Tibial nerve (tissue), 4 donors: ENCODE results near the gene CEP97. TPM values are rescaled to one million over a fixed set of nuclear protein-coding genes. Genes with fewer than 3 reads are reported as not detected.
"Not testable (repeated sequence)": the region's sequence is repeated elsewhere in the genome, so short reads cannot be mapped to it uniquely, and the experiment has no call there.

Source experiments
- DNase-seq, 2 donors: peaks; one replicate each; pipeline ENCODE4 v3.0.0-alpha.2; 2019; ENCODE audit warnings: low spot score in 2 of 2
- H3K27ac ChIP-seq, 4 donors: fragments of 200-600 bp; sonication (generic) in 3 of 4; one replicate each; pipeline ENCODE4 v1.5.1; 2017 to 2019; ENCODE audit warnings: mild to moderate bottlenecking in 1 of 4
- H3K27me3 ChIP-seq, 2 donors: fragments of 200-600 bp; sonication (generic) in 1 of 2; one replicate each; pipeline versions ENCODE4 v1.5.1 to v1.6.0; 2017 to 2019
- H3K36me3 ChIP-seq, 3 donors: fragments of 200-600 bp; sonication (generic); one replicate each; pipeline ENCODE4 v1.5.1; 2018 to 2019
- H3K4me1 ChIP-seq, 4 donors: fragments of 200-600 bp; sonication (generic) in 3 of 4; one replicate each; pipeline ENCODE4 v1.5.1; 2017 to 2019
- H3K4me3 ChIP-seq, 4 donors: fragments of 200-600 bp; sonication (generic) in 3 of 4; one replicate each; pipeline ENCODE4 v1.5.1; 2017 to 2019; ENCODE audit warnings: mild to moderate bottlenecking in 1 of 4, moderate library complexity in 1 of 4
- H3K9me3 ChIP-seq, 4 donors: fragments of 200-600 bp; sonication (generic) in 3 of 4; one replicate each; pipeline ENCODE4 v1.5.1; 2017 to 2019
- CTCF ChIP-seq, 5 experiments: fragments of 200-600 bp in 3 of 5; fragments of 450-650 bp in 2 of 5; sonication (generic) in 3 of 5; IDR thresholded peaks; one replicate each; pipeline ENCODE4 v1.5.1; 2016 to 2019; ENCODE audit warnings: antibody characterized with exemption in 5 of 5, mild to moderate bottlenecking in 3 of 5, moderate library complexity in 2 of 5
- EP300 ChIP-seq, 2 donors: sonication (generic); formaldehyde crosslinking; IDR thresholded peaks; one replicate each; pipeline ENCODE4 v1.6.1; 2017; ENCODE audit warnings: antibody characterized with exemption in 2 of 2, mild to moderate bottlenecking in 1 of 2
- POLR2A ChIP-seq, 2 donors: fragments of 450-650 bp; IDR thresholded peaks; one replicate each; pipeline ENCODE4 v1.6.1; 2017; ENCODE audit warnings: antibody characterized with exemption in 2 of 2, mild to moderate bottlenecking in 2 of 2, moderate library complexity in 2 of 2
- WGBS, 2 donors: methylation state at CpG; one replicate each; pipeline ENCODE4 v1.1.5; 2018; 5-methylcytosine and 5-hydroxymethylcytosine counted together
- total RNA-seq, 4 donors: library from RNA; depleted of rRNA; stranded (reverse); fragments of >200 nt; gene quantifications; one replicate each; pipeline ENCODE4 v1.1.0, GENCODE V29; 2016

Gene CEP97
- total RNA-seq, 4 donors from 2014 or later, result 11.2 to 20.8 (median 14.1) TPM

GRCh38 chr3:101687142-101687931 is 37.1 kb upstream of the CEP97 start:
- Histone ChIP-seq H3K4me3 (peak overlapping the region; percentile 56 to 70 (median 64)), H3K27me3 (no peaks in the 10 kb centered on the region), H3K27ac (peak overlapping the region; percentile 85 to 95 (median 92)), H3K4me1 (peaks cover 3 to 45% (median 26%) of the 10 kb centered on the region in 4 donors), H3K36me3 (peaks cover 0 to 34% (median 3%) of the 10 kb centered on the region in 3 donors), H3K9me3 (no peaks in the 10 kb centered on the region)
- TF ChIP-seq CTCF (IDR thresholded peaks at IDR 0.05) (no peak), POLR2A (IDR thresholded peaks at IDR 0.05) (no peak), EP300 (IDR thresholded peaks at IDR 0.05) (no peak)
- 48 to 60% methylated on average over 25 of the region's 25 CpGs for WGBS, 2 donors
- DNase-seq, result no peak

- WGBS, 2 donors, result 84 to 88% methylated on average over 2 of the region's 2 CpGs
- TF ChIP-seq EP300 (IDR thresholded peaks at IDR 0.05) (no peak), POLR2A (IDR thresholded peaks at IDR 0.05) (no peak), CTCF (IDR thresholded peaks at IDR 0.05) (no peak)
- Histone ChIP-seq H3K27me3 (no peaks in the 10 kb centered on the region), H3K27ac (peak overlapping the region in 1 of 4 donors; percentile 1), H3K4me3 (no peak overlapping the region), H3K36me3 (peaks cover 0 to 15% (median 3%) of the 10 kb centered on the region in 3 donors), H3K9me3 (no peaks in the 10 kb centered on the region), H3K4me1 (peaks cover 3 to 27% (median 16%) of the 10 kb centered on the region in 4 donors)
- no peak for DNase-seq
These were observed 35.1 kb upstream of the CEP97 start for GRCh38 chr3:101689286-101689685.

- Histone ChIP-seq H3K9me3 (no peaks in the 10 kb centered on the region), H3K36me3 (no peaks in the 10 kb centered on the region), H3K27me3 (no peaks in the 10 kb centered on the region), H3K27ac (no peak overlapping the region), H3K4me3 (no peak overlapping the region), H3K4me1 (peaks cover 0 to 20% (median 4%) of the 10 kb centered on the region in 4 donors)
- TF ChIP-seq CTCF (IDR thresholded peaks at IDR 0.05) (no peak), POLR2A (IDR thresholded peaks at IDR 0.05) (no peak), EP300 (IDR thresholded peaks at IDR 0.05) (no peak)
- DNase-seq, result no peak
These were observed 33.4 kb upstream of the CEP97 start for GRCh38 chr3:101690972-101691371.

- not testable (repeated sequence) for H3K27ac ChIP-seq, H3K9me3 ChIP-seq, H3K4me3 ChIP-seq, H3K27me3 ChIP-seq, DNase-seq, H3K36me3 ChIP-seq
- peaks cover 0 to 24% (median 4%) of the 10 kb centered on the region in 4 donors for H3K4me1 ChIP-seq
- WGBS, 2 donors, result 73 to 76% methylated on average over 13 to 15 of the region's 15 CpGs
These were observed 32.4 kb upstream of the CEP97 start for GRCh38 chr3:101691685-101692671.

GRCh38 chr3:101693540-101693939 is 30.9 kb upstream of the CEP97 start:
- WGBS, 2 donors, result 71 to 83% methylated on average over 13 of the region's 13 CpGs
- H3K4me3 ChIP-seq, H3K27me3 ChIP-seq, H3K27ac ChIP-seq, H3K9me3 ChIP-seq, H3K36me3 ChIP-seq: not testable (repeated sequence)
- peaks cover 0 to 12% (median 0%) of the 10 kb centered on the region in 4 donors for H3K4me1 ChIP-seq
- peak in 1 of 2 donors; percentile 29 for DNase-seq
- peak; percentile 13 to 38 (median 28) for TF ChIP-seq CTCF (IDR thresholded peaks at IDR 0.05)

- WGBS, 2 donors, result 48 to 56% methylated on average over 4 of the region's 4 CpGs
These were observed 29.6 kb upstream of the CEP97 start for GRCh38 chr3:101694836-101695235.

More at GRCh38 chr3:101694836-101695235, 29.6 kb upstream of the CEP97 start:
- not testable (repeated sequence) for H3K9me3 ChIP-seq, H3K27me3 ChIP-seq, H3K36me3 ChIP-seq, H3K27ac ChIP-seq, H3K4me3 ChIP-seq, DNase-seq
- H3K4me1 ChIP-seq, result peaks cover 0 to 12% (median 0%) of the 10 kb centered on the region in 4 donors
